Kidney epithelial cell (primary cell): ENCODE data around the gene SHROOM1. TPM values are rescaled to one million over a fixed set of nuclear protein-coding genes. Genes with fewer than 3 reads are reported as not detected.

Source experiments
- DNase-seq: peaks from one replicate; pipeline ENCODE4 v3.0.0-alpha.2; 2010; ENCODE audit warnings: low read depth
- H3K27me3 ChIP-seq: 2 replicates; pipeline ENCODE4 v1.6.0; 2011; ENCODE audit warnings: low read length; ENCODE audit not compliant: control insufficient read depth, insufficient read depth
- H3K36me3 ChIP-seq: 2 replicates; pipeline ENCODE4 v1.5.1; 2011; ENCODE audit warnings: low read length; ENCODE audit not compliant: control insufficient read depth, insufficient read depth
- H3K4me3 ChIP-seq: 2 replicates; pipeline ENCODE4 v1.5.1; 2011; ENCODE audit warnings: low read depth, mild to moderate bottlenecking, control low read depth, low read length
- CTCF ChIP-seq: IDR thresholded peaks from 2 replicates; pipeline ENCODE4 v1.5.1; 2011; ENCODE audit warnings: mild to moderate bottlenecking, moderate library complexity, low read length, control low read depth, inconsistent platforms; ENCODE audit not compliant: insufficient read depth, poor library complexity, severe bottlenecking
- total RNA-seq: library from RNA; depleted of rRNA; stranded (reverse); fragments of >200 nt; gene quantifications from 2 replicates; pipeline ENCODE4 v1.2.3, GENCODE V29; 2015

SHROOM1 gene
- total RNA-seq, 1 donor from 2014 or later = 9.8 TPM

- Histone ChIP-seq H3K36me3 (peaks cover 3% of the 10 kb centered on the region), H3K4me3 (no peak within 1 kb of the TSS), H3K27me3 (no peaks in the 10 kb centered on the region)
- DNase-seq = no peak
- no peak for TF ChIP-seq CTCF
Measured at GRCh38 chr5:132873119-132873929, 42.9 kb upstream of the SHROOM1 start, which contains the start of gene LEAP2. TSS of gene LEAP2 (plus strand) at chr5:132873668. CDS start at chr5:132873695, 27 bp downstream.

- Histone ChIP-seq H3K36me3 (peaks cover 3% of the 10 kb centered on the region), H3K4me3 (no peak overlapping the region), H3K27me3 (no peaks in the 10 kb centered on the region)
- no peak for DNase-seq
- no peak for TF ChIP-seq CTCF
Measured at GRCh38 chr5:132872788-132873118, 42.3 kb upstream of the SHROOM1 start.

GRCh38 chr5:132871459-132872284 is 41.2 kb upstream of the SHROOM1 start:
- no peak for TF ChIP-seq CTCF
- no peak for DNase-seq
- no peaks in the 10 kb centered on the region for H3K27me3 ChIP-seq
- H3K4me3 ChIP-seq = no peak overlapping the region
- H3K36me3 ChIP-seq = peaks cover 3% of the 10 kb centered on the region

GRCh38 chr5:132870801-132871200 is 40.4 kb upstream of the SHROOM1 start:
- H3K27me3 ChIP-seq = no peaks in the 10 kb centered on the region
- peaks cover 3% of the 10 kb centered on the region for H3K36me3 ChIP-seq
- no peak for TF ChIP-seq CTCF
- no peak for DNase-seq
- H3K4me3 ChIP-seq = no peak overlapping the region

- Histone ChIP-seq H3K27me3 (no peaks in the 10 kb centered on the region), H3K4me3 (no peak overlapping the region), H3K36me3 (no peaks in the 10 kb centered on the region)
- no peak for DNase-seq
- TF ChIP-seq CTCF = no peak
Measured at GRCh38 chr5:132868754-132869153, 38.3 kb upstream of the SHROOM1 start.

- DNase-seq = no peak
- no peak for TF ChIP-seq CTCF
- H3K27me3 ChIP-seq = no peaks in the 10 kb centered on the region
- H3K36me3 ChIP-seq = no peaks in the 10 kb centered on the region
- peak overlapping the region; percentile 72 for H3K4me3 ChIP-seq
Measured at GRCh38 chr5:132867046-132867451, 36.6 kb upstream of the SHROOM1 start.
